Caco-2 (cell line): ENCODE results near the gene SLC38A10. TPM values are rescaled to one million over a fixed set of nuclear protein-coding genes. Genes with fewer than 3 reads are reported as not detected.

Experiments used
- BruUV-seq: library from RNA; stranded (reverse); fragments of 400-500 nt; replicated peaks from 2 replicates; lab custom pipeline; 2021; lab: Mats Ljungman, UMichigan
- CTCF ChIA-PET: fragments of 300-600 bp; sonication (Branson Sonifier 250); formaldehyde crosslinking; loops from one replicate; lab custom pipeline; 2022; ENCODE audit warnings: antibody characterized with exemption; lab: Charles Lee
- POLR2A ChIA-PET: fragments of 300-600 bp; sonication (Branson Sonifier 250); formaldehyde crosslinking; loops from one replicate; lab custom pipeline; 2022; ENCODE audit warnings: antibody characterized with exemption; lab: Charles Lee
- DNase-seq, 2 experiments: peaks; one replicate each; pipeline versions ENCODE4 v3.0.0 to v3.0.0-alpha.2; 2020 to 2022
- H3K27me3 ChIP-seq: replicated peaks from 2 replicates; pipeline ENCODE4 v1.6.0; 2011; ENCODE audit warnings: low read length; ENCODE audit not compliant: control insufficient read depth, insufficient read depth
- H3K36me3 ChIP-seq: 2 replicates; pipeline ENCODE4 v1.5.1; 2011; ENCODE audit warnings: low read length; ENCODE audit not compliant: control insufficient read depth, insufficient read depth
- H3K4me1 ChIP-seq: fragments of 250-450 bp; sonication (Bioruptor Pico); 2 replicates; pipeline ENCODE4 v1.5.1; 2020; ENCODE audit warnings: mild to moderate bottlenecking
- H3K4me3 ChIP-seq: 2 replicates; pipeline ENCODE4 v1.5.1; 2011; ENCODE audit warnings: low read depth, mild to moderate bottlenecking, control low read depth, low read length
- H3K9me3 ChIP-seq: fragments of 250-450 bp; sonication (Bioruptor Pico); 2 replicates; pipeline ENCODE4 v1.5.1; 2020; ENCODE audit warnings: mild to moderate bottlenecking, moderate library complexity
- H3K27ac Mint-ChIP-seq: one replicate; pipeline ENCODE4 v1.8.0; 2022; ENCODE audit warnings: mixed read lengths; ENCODE audit not compliant: unreplicated experiment
- H3K27me3 Mint-ChIP-seq: one replicate; pipeline ENCODE4 v1.8.0; 2022; ENCODE audit warnings: mixed read lengths; ENCODE audit not compliant: insufficient read depth, unreplicated experiment
- H3K36me3 Mint-ChIP-seq: one replicate; pipeline ENCODE4 v1.8.0; 2022; ENCODE audit warnings: mild to moderate bottlenecking, mixed read lengths; ENCODE audit not compliant: insufficient read depth, unreplicated experiment
- H3K4me1 Mint-ChIP-seq: one replicate; pipeline ENCODE4 v1.8.0; 2022; ENCODE audit warnings: low read depth, mixed read lengths; ENCODE audit not compliant: unreplicated experiment
- H3K4me3 Mint-ChIP-seq: one replicate; pipeline ENCODE4 v1.8.0; 2022; ENCODE audit warnings: mild to moderate bottlenecking, moderate library complexity, mixed read lengths; ENCODE audit not compliant: unreplicated experiment
- H3K9me3 Mint-ChIP-seq: one replicate; pipeline ENCODE4 v1.8.0; 2022; ENCODE audit warnings: mixed read lengths; ENCODE audit not compliant: unreplicated experiment
- intact Hi-C: fragments of 100-400 bp; cut with micrococcal nuclease; formaldehyde crosslinking; loops from one replicate; pipeline ENCODE4 v1.10.0; 2022; ENCODE audit not compliant: unreplicated experiment
- total RNA-seq: library from RNA; stranded (reverse); gene quantifications from 2 replicates; pipeline ENCODE4 v1.2.3, GENCODE V29; 2022
- TF ChIP-seq, protein P1 (sequence below), 2 experiments: fragments of 200-600 bp in 1 of 2; IDR thresholded peaks; 1 replicate in 1 of 2; 2 replicates in 1 of 2; pipeline versions ENCODE4 v1.5.1 to v1.8.0; 2011 to 2022; ENCODE audit warnings: antibody characterized with exemption in 1 of 2, control low read depth in 1 of 2, inconsistent platforms in 1 of 2, low read depth in 1 of 2, low read length in 1 of 2, mild to moderate bottlenecking in 1 of 2, moderate library complexity in 1 of 2; ENCODE audit not compliant: insufficient read depth in 1 of 2, severe bottlenecking in 1 of 2, unreplicated experiment in 1 of 2

The SLC38A10 gene
- total RNA-seq, 1 experiment from 2014 or later = 137 TPM

DNA sequence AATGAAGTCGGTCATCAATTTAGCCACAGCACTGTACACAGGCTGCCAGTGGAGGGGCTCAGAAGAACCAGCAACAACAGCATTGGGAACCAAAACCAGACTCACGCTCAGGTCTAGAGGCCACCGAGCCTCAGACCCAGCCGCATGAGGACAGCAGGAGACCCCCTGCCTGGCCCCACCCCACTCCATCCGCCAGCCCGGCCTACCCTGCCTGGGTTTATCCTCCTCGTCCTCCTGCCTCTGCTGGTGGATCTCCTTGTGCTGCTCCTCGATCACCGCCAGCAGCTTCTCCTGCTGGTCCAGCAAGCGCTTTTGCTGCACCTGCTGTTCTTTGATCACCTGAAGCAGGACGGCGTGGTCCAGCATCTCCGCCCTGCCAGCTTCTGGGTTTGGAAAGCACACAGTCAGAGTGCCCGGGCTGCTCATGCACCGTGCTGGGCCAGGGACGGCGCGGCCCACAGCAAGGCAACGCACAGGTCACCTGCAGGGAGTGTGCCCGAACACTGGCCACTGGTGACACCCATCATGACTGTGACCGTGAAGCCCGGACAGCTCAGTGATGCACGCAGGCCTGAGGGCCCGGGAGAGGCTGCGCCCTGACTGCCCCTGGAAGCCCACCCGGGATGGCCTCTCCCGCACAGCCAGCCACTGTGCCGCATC is 48.3 kb downstream of the SLC38A10 start:
- H3K9me3 Mint-ChIP-seq = no peaks in the 10 kb centered on the region
- peaks cover 3% of the 10 kb centered on the region; the same call in 1 of the 2 replicates for H3K36me3 ChIP-seq
- no TSS peak for BruUV-seq
- intact Hi-C loops = no loop called here
- peak overlapping the region; percentile 36 for H3K27ac Mint-ChIP-seq
- no peaks in the 10 kb centered on the region for H3K27me3 Mint-ChIP-seq
- no peaks in the 10 kb centered on the region for H3K4me1 ChIP-seq
- H3K36me3 Mint-ChIP-seq = peaks cover 80% of the 10 kb centered on the region
- ChIA-PET CTCF (interaction anchor here (0.6 kb wide), 1 partner anchor 1505 kb away, joined by 3 read pairs; no protein-coding TSS in a partner anchor), POLR2A (no interaction called here)
- H3K27me3 ChIP-seq = no peaks in the 10 kb centered on the region
- H3K9me3 ChIP-seq = peaks cover 6% of the 10 kb centered on the region; the same call in 1 of the 2 replicates
- H3K4me1 Mint-ChIP-seq = peaks cover 6% of the 10 kb centered on the region
- TF ChIP-seq, protein P1, sequence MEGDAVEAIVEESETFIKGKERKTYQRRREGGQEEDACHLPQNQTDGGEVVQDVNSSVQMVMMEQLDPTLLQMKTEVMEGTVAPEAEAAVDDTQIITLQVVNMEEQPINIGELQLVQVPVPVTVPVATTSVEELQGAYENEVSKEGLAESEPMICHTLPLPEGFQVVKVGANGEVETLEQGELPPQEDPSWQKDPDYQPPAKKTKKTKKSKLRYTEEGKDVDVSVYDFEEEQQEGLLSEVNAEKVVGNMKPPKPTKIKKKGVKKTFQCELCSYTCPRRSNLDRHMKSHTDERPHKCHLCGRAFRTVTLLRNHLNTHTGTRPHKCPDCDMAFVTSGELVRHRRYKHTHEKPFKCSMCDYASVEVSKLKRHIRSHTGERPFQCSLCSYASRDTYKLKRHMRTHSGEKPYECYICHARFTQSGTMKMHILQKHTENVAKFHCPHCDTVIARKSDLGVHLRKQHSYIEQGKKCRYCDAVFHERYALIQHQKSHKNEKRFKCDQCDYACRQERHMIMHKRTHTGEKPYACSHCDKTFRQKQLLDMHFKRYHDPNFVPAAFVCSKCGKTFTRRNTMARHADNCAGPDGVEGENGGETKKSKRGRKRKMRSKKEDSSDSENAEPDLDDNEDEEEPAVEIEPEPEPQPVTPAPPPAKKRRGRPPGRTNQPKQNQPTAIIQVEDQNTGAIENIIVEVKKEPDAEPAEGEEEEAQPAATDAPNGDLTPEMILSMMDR (IDR thresholded peaks at IDR 0.05; ENCODE audit: insufficient read depth in 1 of 2, low read depth in 1 of 2, low read length in 1 of 2, severe bottlenecking in 1 of 2, unreplicated experiment in 1 of 2) = no peak
- DNase-seq = no peak
- H3K4me3 Mint-ChIP-seq = no peak overlapping the region
- no peak overlapping the region for H3K4me3 ChIP-seq

DNA sequence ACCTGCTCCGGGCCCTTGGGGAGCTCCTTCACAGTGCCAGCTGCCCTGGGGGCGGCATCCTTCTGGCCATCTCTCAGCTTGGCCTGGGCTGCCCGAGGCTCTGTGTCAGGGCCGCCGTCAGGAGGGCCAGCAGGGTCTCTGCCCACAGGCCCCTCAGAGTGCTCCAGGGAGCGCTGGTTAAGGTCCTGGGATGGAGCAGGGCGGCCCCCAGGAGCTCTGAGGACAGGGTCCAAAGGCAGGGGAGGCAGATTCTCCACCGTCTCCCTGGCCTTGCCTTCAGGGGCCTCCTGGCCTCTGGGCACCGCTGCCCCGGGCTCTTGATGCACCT is 48.8 kb downstream of the SLC38A10 start:
- Mint-ChIP-seq H3K9me3 (no peaks in the 10 kb centered on the region), H3K4me3 (no peak overlapping the region), H3K4me1 (peaks cover 6% of the 10 kb centered on the region), H3K27ac (no peak overlapping the region), H3K36me3 (peaks cover 85% of the 10 kb centered on the region), H3K27me3 (no peaks in the 10 kb centered on the region)
- Histone ChIP-seq H3K4me3 (no peak overlapping the region), H3K9me3 (peaks cover 6% of the 10 kb centered on the region; the same call in 1 of the 2 replicates), H3K27me3 (no peaks in the 10 kb centered on the region), H3K36me3 (peaks cover 3% of the 10 kb centered on the region; the same call in 1 of the 2 replicates), H3K4me1 (no peaks in the 10 kb centered on the region)
- TF ChIP-seq, protein P1 (IDR thresholded peaks at IDR 0.05; ENCODE audit: insufficient read depth in 1 of 2, low read depth in 1 of 2, low read length in 1 of 2, severe bottlenecking in 1 of 2, unreplicated experiment in 1 of 2) = no peak
- no TSS peak for BruUV-seq
- POLR2A ChIA-PET = no interaction called here
- DNase-seq = no peak
- CTCF ChIA-PET = no interaction called here
- intact Hi-C loops = no loop called here

DNA sequence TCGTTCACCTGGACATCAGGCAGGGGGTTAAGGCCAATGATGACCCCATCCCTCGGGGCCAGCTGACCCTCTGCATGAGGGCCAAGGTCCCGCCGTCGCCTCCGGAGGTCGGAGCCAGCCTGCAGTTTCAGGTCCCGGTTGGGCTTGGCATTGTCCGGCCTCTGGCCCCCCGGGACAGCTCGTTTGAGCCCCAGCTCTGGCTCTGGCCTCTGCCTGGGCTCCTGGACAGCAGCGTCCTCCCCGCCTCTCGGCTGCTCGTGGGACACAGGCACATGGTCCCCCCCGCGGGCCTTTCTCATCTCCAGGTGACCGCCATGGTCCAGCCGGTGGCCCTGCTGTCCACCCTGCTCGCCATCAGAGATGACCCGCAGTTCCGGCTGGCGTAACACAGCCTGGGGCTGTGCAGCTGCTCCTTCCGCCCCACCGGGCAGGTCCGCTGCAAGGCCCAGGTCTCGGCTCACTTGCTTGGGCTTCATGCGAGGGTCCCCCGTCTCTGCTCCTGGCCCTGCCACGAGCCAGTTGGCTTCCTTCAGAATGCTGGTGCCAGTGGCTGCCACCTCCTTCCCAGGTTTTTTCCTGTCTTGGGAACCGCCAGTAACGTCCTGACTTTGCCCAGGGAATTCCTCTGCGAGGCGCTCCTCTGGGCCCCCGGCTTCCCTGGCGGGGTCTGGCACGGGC is 49.3 kb downstream of the SLC38A10 start:
- Mint-ChIP-seq H3K36me3 (peaks cover 85% of the 10 kb centered on the region), H3K9me3 (no peaks in the 10 kb centered on the region), H3K27ac (no peak overlapping the region), H3K4me1 (peaks cover 6% of the 10 kb centered on the region), H3K27me3 (no peaks in the 10 kb centered on the region), H3K4me3 (no peak overlapping the region)
- intact Hi-C loops = no loop called here
- DNase-seq = no peak
- POLR2A ChIA-PET = no interaction called here
- Histone ChIP-seq H3K9me3 (peaks cover 6% of the 10 kb centered on the region; the same call in 1 of the 2 replicates), H3K4me3 (no peak overlapping the region), H3K36me3 (peaks cover 3% of the 10 kb centered on the region; the same call in 1 of the 2 replicates), H3K4me1 (no peaks in the 10 kb centered on the region), H3K27me3 (no peaks in the 10 kb centered on the region)
- no TSS peak for BruUV-seq
- TF ChIP-seq, protein P1 (IDR thresholded peaks at IDR 0.05; ENCODE audit: insufficient read depth in 1 of 2, low read depth in 1 of 2, low read length in 1 of 2, severe bottlenecking in 1 of 2, unreplicated experiment in 1 of 2) = no peak
- CTCF ChIA-PET = no interaction called here
